ENCODE results near the gene SORBS1.

The SORBS1 gene

DNA sequence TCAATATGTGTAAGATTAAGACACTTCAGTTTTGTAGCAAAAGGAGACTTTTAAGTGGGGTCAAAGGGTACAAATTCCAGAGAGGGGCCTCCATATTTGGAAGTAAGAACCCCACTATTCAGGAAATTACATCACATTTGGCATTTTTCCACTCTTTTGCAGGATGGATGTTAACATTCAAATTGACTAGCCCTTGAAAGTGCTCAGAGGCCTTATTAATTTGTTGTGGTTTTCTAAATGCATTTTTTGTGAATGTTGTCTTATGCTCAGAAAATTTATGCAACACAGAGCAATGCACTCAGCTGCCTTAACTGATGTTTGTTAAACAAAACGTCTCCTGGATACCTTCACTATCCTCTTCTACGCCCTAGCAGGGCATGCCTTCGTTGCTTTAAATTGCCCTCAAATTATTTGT, 219.4 kb downstream of the SORBS1 start:
- Histone ChIP-seq H3K4me1 (ENCODE audit: insufficient read depth, poor library complexity, severe bottlenecking) (no peaks in the 10 kb centered on the region), H3K4me3 (ENCODE audit: severe bottlenecking) (no peak overlapping the region), H3K27me3 (ENCODE audit: insufficient read depth, poor library complexity, severe bottlenecking) (no peaks in the 10 kb centered on the region), H3K36me3 (ENCODE audit: low read depth) (no peaks in the 10 kb centered on the region), H3K9me3 (ENCODE audit: severe bottlenecking) (no peaks in the 10 kb centered on the region), H3K27ac (ENCODE audit: poor library complexity, severe bottlenecking) (no peak overlapping the region)
- no peak for ATAC-seq (ENCODE audit: low read depth)
- DNase-seq (ENCODE audit: low spot score) = no peak
- TF ChIP-seq CTCF (IDR thresholded peaks at IDR 0.05; ENCODE audit: poor library complexity, severe bottlenecking) = no peak

- Histone ChIP-seq H3K9me3 (ENCODE audit: severe bottlenecking) (no peaks in the 10 kb centered on the region), H3K4me1 (ENCODE audit: insufficient read depth, poor library complexity, severe bottlenecking) (peaks cover 6% of the 10 kb centered on the region), H3K27me3 (ENCODE audit: insufficient read depth, poor library complexity, severe bottlenecking) (no peaks in the 10 kb centered on the region), H3K27ac (ENCODE audit: poor library complexity, severe bottlenecking) (no peak overlapping the region), H3K4me3 (ENCODE audit: severe bottlenecking) (no peak overlapping the region), H3K36me3 (ENCODE audit: low read depth) (no peaks in the 10 kb centered on the region)
- no peak for TF ChIP-seq CTCF (IDR thresholded peaks at IDR 0.05; ENCODE audit: poor library complexity, severe bottlenecking)
- ATAC-seq (ENCODE audit: low read depth) (no peak), DNase-seq (ENCODE audit: low spot score) (no peak)
These were observed 221.3 kb downstream of the SORBS1 start for GRCh38 chr10:95339863-95340262.

DNA sequence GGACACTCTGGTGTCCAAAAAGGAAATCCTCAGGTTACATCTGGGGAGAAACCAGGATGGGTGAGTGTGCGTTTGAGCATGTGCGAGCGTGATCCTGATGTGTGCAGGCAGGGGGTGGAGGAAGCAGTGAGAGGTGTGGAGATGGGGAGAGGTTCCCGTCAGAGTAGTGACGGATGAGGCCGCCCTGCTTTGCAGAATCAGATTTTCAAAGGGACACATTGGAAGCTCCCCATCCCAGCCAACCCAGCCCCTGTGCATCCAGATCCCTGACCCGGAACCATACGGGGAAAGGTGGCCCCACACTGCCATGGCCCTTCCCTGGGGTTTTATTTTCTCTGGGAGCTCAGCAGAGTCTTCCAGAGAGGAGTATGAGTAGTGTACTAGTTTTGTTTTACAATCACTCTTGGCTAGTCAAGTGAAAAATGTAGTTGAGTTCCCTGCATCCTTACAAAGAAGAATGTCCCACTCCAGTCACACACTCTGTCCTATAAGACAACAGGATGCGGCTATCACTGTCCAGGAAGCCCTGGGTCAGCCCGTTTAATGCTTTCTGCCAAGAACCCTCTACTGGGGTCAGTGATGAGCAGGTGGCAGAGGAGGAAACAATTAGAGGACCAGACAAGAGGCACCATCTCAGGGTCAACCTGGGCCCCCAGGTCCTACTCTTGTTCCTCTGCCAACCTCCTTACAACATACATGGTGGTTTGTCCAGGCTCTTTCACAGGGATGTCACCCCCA, 223.6 kb downstream of the SORBS1 start:
- TF ChIP-seq CTCF (IDR thresholded peaks at IDR 0.05; ENCODE audit: poor library complexity, severe bottlenecking) = no peak
- Histone ChIP-seq H3K9me3 (ENCODE audit: severe bottlenecking) (no peaks in the 10 kb centered on the region), H3K4me1 (ENCODE audit: insufficient read depth, poor library complexity, severe bottlenecking) (peaks cover 15% of the 10 kb centered on the region), H3K27ac (ENCODE audit: poor library complexity, severe bottlenecking) (no peak overlapping the region), H3K36me3 (ENCODE audit: low read depth) (no peaks in the 10 kb centered on the region), H3K27me3 (ENCODE audit: insufficient read depth, poor library complexity, severe bottlenecking) (no peaks in the 10 kb centered on the region), H3K4me3 (ENCODE audit: severe bottlenecking) (no peak overlapping the region)
- ATAC-seq (ENCODE audit: low read depth) (no peak), DNase-seq (ENCODE audit: low spot score) (no peak)

GRCh38 chr10:95336702-95337101, 224.5 kb downstream of the SORBS1 start:
- Histone ChIP-seq H3K4me1 (ENCODE audit: insufficient read depth, poor library complexity, severe bottlenecking) (peaks cover 15% of the 10 kb centered on the region), H3K27ac (ENCODE audit: poor library complexity, severe bottlenecking) (no peak overlapping the region), H3K4me3 (ENCODE audit: severe bottlenecking) (no peak overlapping the region), H3K27me3 (ENCODE audit: insufficient read depth, poor library complexity, severe bottlenecking) (no peaks in the 10 kb centered on the region), H3K36me3 (ENCODE audit: low read depth) (no peaks in the 10 kb centered on the region), H3K9me3 (ENCODE audit: severe bottlenecking) (no peaks in the 10 kb centered on the region)
- TF ChIP-seq CTCF (IDR thresholded peaks at IDR 0.05; ENCODE audit: poor library complexity, severe bottlenecking) = no peak
- no peak for DNase-seq (ENCODE audit: low spot score)
- ATAC-seq (ENCODE audit: low read depth) = no peak

DNA sequence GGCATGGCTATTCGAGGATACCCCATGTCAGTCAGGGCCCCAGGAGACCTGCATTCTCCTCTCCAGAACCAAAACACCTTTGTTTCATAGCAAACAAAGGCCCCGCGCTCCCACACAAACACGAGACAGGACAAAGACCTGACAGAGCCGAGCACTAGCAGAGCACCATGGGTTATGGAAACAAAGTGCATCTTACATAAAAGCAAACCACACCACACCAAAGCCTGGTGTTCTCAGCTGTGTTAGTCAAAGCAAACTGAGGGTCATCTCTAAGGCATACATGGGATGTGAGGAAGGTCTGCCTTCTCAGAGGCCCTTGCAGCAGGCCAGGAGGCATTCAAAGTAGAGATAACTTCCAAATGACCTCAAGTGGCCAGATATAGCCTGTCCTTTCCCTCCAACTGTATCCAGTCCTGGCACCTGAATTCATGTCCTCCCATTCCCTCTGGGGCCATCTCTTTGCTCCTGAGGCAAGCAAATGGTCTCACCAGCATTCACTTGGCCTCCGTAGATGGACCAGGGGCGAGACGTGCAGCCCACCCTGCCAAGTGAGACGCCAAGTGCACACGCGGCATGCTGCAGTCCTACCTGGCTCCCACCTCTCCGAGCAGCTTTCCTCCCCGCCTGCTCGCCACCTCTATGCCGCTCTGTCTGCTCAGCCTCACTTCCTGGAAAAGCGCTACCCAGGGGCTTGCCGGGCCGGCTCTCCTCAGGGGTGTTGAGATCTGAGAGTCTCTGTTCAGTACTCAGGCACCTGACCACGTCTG, 225.1 kb downstream of the SORBS1 start:
- no peak for TF ChIP-seq CTCF (IDR thresholded peaks at IDR 0.05; ENCODE audit: poor library complexity, severe bottlenecking)
- Histone ChIP-seq H3K27ac (ENCODE audit: poor library complexity, severe bottlenecking) (no peak overlapping the region), H3K4me3 (ENCODE audit: severe bottlenecking) (no peak overlapping the region), H3K4me1 (ENCODE audit: insufficient read depth, poor library complexity, severe bottlenecking) (peaks cover 15% of the 10 kb centered on the region), H3K27me3 (ENCODE audit: insufficient read depth, poor library complexity, severe bottlenecking) (no peaks in the 10 kb centered on the region), H3K36me3 (ENCODE audit: low read depth) (no peaks in the 10 kb centered on the region), H3K9me3 (ENCODE audit: severe bottlenecking) (no peaks in the 10 kb centered on the region)
- ATAC-seq (ENCODE audit: low read depth) (no peak), DNase-seq (ENCODE audit: low spot score) (no peak)

All from RWPE2 (cell line).